ENCODE data around the gene RPL3. TPM values are rescaled to one million over a fixed set of nuclear protein-coding genes. Genes with fewer than 3 reads are reported as not detected.
A peak's percentile ranks its signal among the peaks of the same experiment; 100 is the strongest.

RPL3 gene
- total and polyA plus RNA-seq, 2 donors (not counting 1 experiment from before 2014, with no cell fraction given), result 2,665 to 5,418 TPM

- WGBS (ENCODE audit: insufficient coverage), result 0% methylated on average over 1 of the region's 3 CpGs
- intact Hi-C loops (cut with micrococcal nuclease), result no loop called here
Observed at GRCh38 chr22:39365492-39365780, 46.0 kb upstream of the RPL3 start.

More at GRCh38 chr22:39365492-39365780, 46.0 kb upstream of the RPL3 start:
- Mint-ChIP-seq H3K4me1 (peaks cover 50% of the 10 kb centered on the region), H3K27me3 (no peaks in the 10 kb centered on the region), H3K4me3 (no peak overlapping the region), H3K27ac (peak overlapping the region; percentile 41), H3K9me3 (ENCODE audit: insufficient read depth) (no peaks in the 10 kb centered on the region)
- POLR2A ChIA-PET, result interaction anchor here (0.5 kb wide), 1 partner anchor 252 kb away, joined by 4 read pairs; no protein-coding TSS in a partner anchor
- no peaks in the 10 kb centered on the region for H3K9me3 ChIP-seq (ENCODE audit: control extremely low read depth in 1 of 3, control insufficient read depth in 2 of 3, insufficient read depth in 1 of 3, low read length in 2 of 3)
- H3K36me3 ChIP-seq (replicated peaks in 1 of 2; ENCODE audit: control extremely low read depth in 1 of 2, control insufficient read depth in 1 of 2, extremely low read depth in 1 of 2, insufficient read depth in 2 of 2, low read length in 1 of 2), result no peaks in the 10 kb centered on the region
- peak overlapping the region; percentile 23 for H3K4me2 ChIP-seq (replicated peaks; ENCODE audit: low read depth, low read length, poor library complexity, severe bottlenecking)
- H3K27me3 ChIP-seq (replicated peaks in 1 of 4; ENCODE audit: control extremely low read depth in 1 of 4, control insufficient read depth in 3 of 4, insufficient read depth in 4 of 4, low read length in 3 of 4), result no peaks in the 10 kb centered on the region
- peaks cover 17 to 25% of the 10 kb centered on the region in 2 donors for H3K4me1 ChIP-seq (ENCODE audit: control insufficient read depth in 2 of 2, insufficient read depth in 2 of 2, low read length in 2 of 2)
- H3K27ac ChIP-seq (ENCODE audit: low read length in 2 of 2), result no peak overlapping the region
- H3K4me3 ChIP-seq (ENCODE audit: control extremely low read depth in 1 of 5, extremely low read depth in 1 of 5, insufficient read depth in 1 of 5, low read depth in 2 of 5, low read length in 4 of 5), result no peak overlapping the region
- H4K20me1 ChIP-seq (ENCODE audit: control insufficient read depth, insufficient read depth, low read length, poor library complexity, severe bottlenecking), result no peaks in the 10 kb centered on the region
- CTCF ChIA-PET, result interaction anchor here (0.6 kb wide), 1 partner anchor 32 kb away, joined by 3 read pairs; no protein-coding TSS in a partner anchor
- peak; percentile 33 for DNase-seq
- TF ChIP-seq EZH2 (IDR thresholded peaks at IDR 0.05; ENCODE audit: borderline replicate concordance, insufficient read depth, low read depth, low read length, poor library complexity, severe bottlenecking), result no peak
- TF ChIP-seq CTCF (IDR thresholded peaks at IDR 0.05), result no peak
- no peaks in the 10 kb centered on the region for H3K79me2 ChIP-seq (ENCODE audit: control insufficient read depth, insufficient read depth, low read length)
- peak overlapping the region; percentile 16 for H2AFZ ChIP-seq (ENCODE audit: insufficient read depth, low read depth, low read length, poor library complexity, severe bottlenecking)
- H3K9ac ChIP-seq (ENCODE audit: low read length), result no peak overlapping the region
- no peak for ATAC-seq (ENCODE audit: low read depth)

Measured in B cell (primary cell).